ENCODE data around the gene C2orf68.
"Not testable (repeated sequence)": the region's sequence is repeated elsewhere in the genome, so short reads cannot be mapped to it uniquely, and the experiment has no call there.

The C2orf68 gene

DNA sequence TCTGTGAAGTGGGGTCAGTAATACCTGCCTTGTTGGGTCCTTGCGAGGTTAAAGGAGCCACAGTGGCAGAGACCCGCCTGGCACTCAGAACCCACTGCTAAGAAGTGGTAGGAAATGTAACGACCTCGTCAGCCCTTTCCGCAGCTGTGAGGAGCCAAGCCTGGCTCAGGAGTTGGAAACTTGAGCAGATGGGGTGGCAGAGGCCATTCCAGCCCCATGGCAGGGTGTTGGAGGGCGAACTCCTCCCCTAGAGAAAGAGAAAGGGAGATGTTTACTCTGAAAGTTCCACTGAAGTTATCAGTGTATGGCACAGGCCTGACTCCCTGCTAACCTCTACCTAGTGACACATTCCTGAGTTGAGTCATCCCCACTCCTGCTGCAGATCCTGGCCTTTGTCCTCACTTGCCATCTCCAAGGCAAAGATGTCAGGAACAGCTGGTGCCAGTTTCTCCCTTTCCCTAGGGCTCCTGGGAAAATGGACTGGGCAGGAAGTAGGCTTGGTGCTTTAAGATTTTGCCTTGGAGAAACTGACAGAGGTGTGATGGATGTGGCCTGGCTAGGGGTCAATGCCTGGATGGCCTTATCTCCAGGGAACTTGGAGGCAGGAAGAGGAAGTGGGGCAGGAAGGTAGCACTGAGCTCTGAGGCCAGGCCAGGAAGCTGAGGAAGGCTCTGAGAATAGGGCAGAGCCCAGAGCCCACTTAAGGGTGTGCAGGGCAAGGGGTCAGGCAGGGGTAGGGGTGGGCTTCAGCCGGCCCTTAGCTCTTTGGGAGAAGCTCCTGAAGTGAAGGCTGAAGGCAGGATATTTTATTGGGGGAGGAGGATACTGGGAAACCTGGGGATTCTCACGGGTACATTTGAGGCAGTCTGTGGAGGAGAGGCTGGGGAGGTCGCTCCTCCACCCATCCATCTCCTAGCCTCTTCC lies 26.7 kb downstream of the C2orf68 start:
- DNase-seq (ENCODE audit: extremely low spot score, insufficient read length, low read depth), result no peak
- no peak for FAIRE-seq

GRCh38 chr2:85584354-85584856 lies 27.5 kb downstream of the C2orf68 start, which contains the start of gene VAMP5:
VAMP5 (plus strand) TSS chr2:85584431; CDS start chr2:85584491, 60 bp downstream.
- DNase-seq (ENCODE audit: extremely low spot score, insufficient read length, low read depth) (no peak), FAIRE-seq (no peak)

DNA sequence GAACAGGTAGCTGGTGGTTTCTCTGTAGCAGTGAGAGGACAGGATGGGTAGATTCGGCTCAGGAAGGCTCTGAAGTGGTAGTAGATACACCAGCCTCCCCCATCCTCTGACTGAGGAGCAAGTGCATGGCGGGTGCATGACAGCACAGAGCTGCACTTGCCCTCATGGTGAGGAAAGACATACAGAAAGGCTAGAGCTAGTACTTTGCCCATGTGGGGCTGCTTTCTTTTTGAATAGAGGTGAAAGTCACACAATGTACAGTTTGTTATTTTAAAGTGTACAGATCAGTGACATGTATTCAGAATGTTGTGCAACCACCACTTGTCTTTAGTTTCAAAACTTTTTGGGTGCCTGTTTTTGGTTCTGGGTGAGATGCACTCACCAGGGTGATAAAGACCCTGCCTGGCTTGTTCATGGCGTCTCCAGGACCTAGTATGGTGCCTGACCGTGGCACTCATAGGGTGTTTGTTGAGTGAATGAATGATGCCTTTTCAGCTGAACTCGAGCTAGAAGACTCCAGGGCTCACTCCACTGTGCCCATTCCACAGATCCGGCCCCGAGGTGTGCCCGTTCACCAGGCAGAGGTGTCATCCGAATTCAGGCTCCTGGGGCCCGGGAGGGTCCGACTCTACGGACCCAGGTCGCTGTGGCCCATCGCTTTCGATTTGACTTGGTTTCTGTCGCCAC lies 28.1 kb downstream of the C2orf68 start:
- FAIRE-seq, result no peak

DNA sequence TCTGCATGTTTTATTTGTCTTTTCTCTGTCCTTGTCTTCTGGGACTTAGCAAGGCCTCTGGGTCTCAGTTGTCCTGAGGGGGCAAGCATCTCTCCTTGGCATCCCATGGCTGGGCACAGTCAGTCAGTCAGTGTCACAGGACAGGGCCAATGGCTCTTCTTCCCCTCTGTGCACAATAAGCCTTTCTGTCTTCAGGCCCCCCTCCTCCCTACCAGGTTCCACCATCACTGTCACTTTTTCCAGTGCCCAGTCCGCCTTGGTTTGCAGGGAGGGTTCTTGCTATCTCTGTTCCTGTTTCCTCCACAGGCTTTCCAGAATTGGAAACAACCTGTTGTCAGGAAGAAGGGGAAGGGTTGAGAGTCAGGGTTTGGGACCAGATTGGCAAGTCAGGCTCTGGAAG lies 29.4 kb downstream of the C2orf68 start:
- no peak for DNase-seq (ENCODE audit: extremely low spot score, insufficient read length, low read depth)
- FAIRE-seq, result no peak

More for the DNA sequence above, 28.1 kb downstream of the C2orf68 start:
- DNase-seq (ENCODE audit: extremely low spot score, insufficient read length, low read depth), result no peak

- DNase-seq (ENCODE audit: extremely low spot score, insufficient read length, low read depth), result no peak
- FAIRE-seq, result no peak
Measured at GRCh38 chr2:85580206-85580605, 31.7 kb downstream of the C2orf68 start.

DNA sequence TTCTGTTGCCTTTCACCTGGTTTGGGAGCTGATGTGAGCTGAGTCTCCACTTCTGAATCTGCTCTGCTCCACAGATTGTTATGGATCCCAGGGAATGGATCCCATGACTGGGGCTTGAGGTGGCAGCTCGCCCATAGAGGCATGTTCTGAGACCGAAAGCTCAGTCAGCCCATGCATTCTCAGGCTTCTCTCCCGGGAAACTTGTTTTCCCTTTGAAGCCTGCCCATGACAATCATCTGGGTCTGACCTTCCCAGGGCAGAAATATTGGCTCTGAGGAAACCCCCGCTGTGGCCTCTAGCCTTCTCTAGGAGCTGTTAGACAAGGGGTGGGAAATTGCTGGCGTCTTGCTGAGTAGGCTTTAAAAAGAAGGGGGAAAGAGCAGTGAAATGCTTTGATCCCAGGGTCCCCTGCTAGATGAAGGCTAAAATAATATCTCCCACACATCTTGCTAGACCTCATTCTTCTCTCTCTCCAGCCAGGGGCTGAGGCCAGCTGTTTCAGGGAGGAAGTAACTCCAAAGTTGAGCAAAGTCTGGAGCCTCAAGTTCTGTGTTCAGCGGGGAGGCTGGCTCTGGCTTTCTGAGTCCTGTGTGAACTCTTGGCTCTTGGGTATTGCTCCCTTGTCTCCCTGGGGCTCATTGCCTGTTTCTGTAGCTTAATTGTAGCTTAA lies 32.5 kb downstream of the C2orf68 start:
- no peak for FAIRE-seq
- DNase-seq (ENCODE audit: extremely low spot score, insufficient read length, low read depth), result no peak

GRCh38 chr2:85578243-85579180 lies 33.4 kb downstream of the C2orf68 start:
- no peak for DNase-seq (ENCODE audit: extremely low spot score, insufficient read length, low read depth)
- no peak for FAIRE-seq

DNA sequence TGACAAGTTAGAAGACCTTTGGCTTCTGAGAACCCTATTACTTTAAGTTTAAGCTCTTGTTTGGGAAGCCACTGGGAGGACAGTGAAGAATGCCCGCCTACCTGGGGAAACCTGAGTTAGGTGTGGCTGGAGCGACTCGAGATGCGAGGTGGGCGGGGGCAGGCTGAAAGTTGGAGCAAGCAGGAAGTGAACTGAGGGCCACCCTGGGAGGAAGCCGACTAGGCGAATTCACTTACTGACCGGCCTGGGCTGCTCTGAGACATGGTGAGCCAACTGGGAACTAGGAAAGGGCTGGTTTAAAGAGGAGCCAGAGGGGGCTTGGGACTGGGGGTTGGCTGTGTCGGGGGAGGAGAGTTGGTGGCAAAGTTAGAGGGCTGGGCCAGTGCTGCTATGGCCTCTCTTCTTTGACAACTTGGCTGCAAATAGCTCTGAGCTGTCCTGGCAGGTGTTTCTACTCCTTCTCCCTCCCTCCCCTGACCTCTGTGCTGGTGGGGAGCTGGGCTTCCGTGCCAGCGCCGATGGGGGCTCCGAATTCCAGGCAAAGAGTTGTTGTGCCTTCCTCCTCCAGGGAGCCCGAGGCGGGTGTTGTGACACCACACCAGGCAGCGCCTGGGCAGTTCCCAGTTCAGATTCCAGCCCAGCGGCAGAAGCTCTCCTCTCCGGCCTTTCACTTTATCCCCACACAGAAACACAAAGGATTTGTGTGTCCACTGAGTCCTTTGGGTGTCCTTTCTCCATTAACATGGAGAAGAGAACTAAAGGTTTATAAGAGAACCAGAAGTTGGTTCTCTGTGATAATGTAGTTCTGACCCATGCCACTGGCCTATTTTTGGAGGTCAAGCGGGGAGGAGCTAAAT lies 34.3 kb downstream of the C2orf68 start, which contains the start of gene VAMP8:
Gene VAMP8 (plus strand): TSS at position 201 of the 857 bp plus-strand sequence. CDS start 61 bp downstream, at position 262.
- FAIRE-seq (peak; percentile 80), DNase-seq (ENCODE audit: extremely low spot score, insufficient read length, low read depth) (no peak)

DNA sequence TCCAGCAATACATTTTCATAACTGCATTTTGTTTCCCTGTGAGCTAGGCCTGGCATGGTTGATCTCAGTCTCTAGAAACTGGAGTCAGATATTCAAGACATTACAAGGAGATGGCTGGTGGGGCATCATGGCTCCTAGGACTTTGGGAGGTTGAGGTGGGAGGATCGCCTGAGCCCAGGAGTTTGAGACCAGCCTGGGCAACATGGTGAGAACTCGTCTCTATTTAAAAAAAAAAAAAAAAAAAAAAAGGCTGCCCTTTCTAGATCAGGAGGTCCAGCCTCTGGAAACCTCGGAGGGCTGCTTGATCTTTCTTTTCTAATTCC lies 34.8 kb downstream of the C2orf68 start:
- no peak for FAIRE-seq
- no peak for DNase-seq (ENCODE audit: extremely low spot score, insufficient read length, low read depth)

GRCh38 chr2:85575739-85576138 lies 36.1 kb downstream of the C2orf68 start:
- DNase-seq (ENCODE audit: extremely low spot score, insufficient read length, low read depth) (no peak), FAIRE-seq (no peak)

DNA sequence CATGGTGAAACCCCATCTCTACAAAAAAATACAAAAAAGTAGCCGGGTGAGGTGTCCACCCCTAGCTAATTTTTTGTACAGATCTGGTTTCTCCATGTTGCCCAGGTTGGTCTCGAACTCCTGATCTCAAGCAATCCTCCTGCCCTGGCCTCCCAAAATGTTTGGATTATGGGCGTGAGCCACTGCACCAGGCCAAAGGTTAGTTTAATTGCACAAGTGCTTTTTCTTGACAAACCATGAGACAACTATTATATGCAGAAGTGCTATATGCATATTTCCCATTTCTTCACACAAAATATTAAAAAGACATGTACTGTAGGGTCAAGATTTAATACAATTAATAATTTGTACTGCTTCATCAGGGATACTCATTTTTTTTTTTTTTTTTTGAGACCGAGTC lies 45.6 kb downstream of the C2orf68 start:
- FAIRE-seq (no peak), DNase-seq (ENCODE audit: extremely low spot score, insufficient read length, low read depth) (no peak)

- DNase-seq (ENCODE audit: extremely low spot score, insufficient read length, low read depth) (no peak), FAIRE-seq (no peak)
Measured at GRCh38 chr2:85564144-85564563, 47.7 kb downstream of the C2orf68 start.

- FAIRE-seq, result peak; percentile 89
- peak; percentile 91 for DNase-seq (ENCODE audit: extremely low spot score, insufficient read length, low read depth)
Measured at GRCh38 chr2:85561280-85562212, 50.3 kb downstream of the C2orf68 start, which contains the start of gene GGCX. GGCX (minus strand) TSS chr2:85561493; CDS start chr2:85561428, 65 bp downstream.

DNA sequence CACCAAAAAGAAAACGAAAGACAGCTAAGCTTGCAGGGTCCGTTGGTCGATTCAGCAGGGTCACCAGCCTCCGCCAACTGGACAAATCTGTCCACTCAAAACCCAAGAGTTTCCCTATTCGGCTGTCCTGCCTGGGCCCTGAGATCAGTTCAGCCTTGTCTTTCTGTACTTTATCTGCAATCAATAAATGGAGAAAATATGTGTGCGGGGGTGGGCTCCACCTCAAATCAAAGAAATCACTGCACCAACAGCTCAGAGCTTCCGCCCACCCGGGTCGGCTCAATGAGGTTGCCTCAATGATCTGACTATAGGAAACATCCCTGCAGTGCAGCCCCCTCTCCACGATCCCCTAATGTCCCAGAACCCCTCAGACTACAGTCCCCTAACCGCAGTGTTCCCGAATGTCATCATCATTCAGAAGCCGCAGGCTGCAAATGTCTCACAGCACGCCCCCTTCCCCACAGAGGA lies 51.0 kb downstream of the C2orf68 start:
- DNase-seq (ENCODE audit: extremely low spot score, insufficient read length, low read depth), result no peak
- FAIRE-seq, result no peak

DNA sequence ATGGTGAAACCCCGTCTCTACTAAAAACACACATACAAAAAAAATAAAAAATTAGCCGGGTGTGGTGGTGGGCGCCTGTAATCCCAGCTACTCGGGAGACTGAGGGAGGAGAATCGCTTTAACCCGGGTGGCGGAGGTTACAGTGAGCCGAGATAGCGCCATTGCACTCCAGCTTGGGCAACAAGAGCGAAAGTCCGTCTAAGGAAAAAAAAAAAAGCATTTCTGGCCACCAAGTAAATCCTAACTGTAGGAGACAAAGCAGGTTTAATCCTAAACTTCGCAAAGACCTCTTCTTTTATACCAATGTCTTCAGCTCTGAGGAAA lies 51.5 kb downstream of the C2orf68 start:
- not testable (repeated sequence) for DNase-seq (ENCODE audit: extremely low spot score, insufficient read length, low read depth); FAIRE-seq

DNA sequence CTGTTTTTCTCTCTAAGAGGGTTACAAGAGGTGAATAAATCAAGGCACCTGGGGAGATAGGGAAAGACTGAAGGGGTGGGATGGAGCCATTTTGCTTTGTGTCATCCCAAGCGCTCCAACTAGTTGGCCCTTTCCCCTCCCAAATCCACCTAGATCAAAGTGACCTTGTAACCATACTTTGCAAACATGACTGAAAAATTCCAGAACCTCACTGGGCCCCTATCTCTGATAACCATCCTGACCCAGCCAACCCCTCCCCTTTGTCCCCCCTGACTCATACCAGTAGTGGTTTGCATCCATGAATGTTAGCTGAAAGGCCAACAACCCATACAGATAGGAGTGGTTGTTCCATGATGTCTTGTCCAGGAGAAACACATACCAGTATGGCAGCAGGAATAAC lies 53.7 kb downstream of the C2orf68 start:
- FAIRE-seq, result no peak
- no peak for DNase-seq (ENCODE audit: extremely low spot score, insufficient read length, low read depth)

GRCh38 chr2:85557130-85557529 lies 54.7 kb downstream of the C2orf68 start:
- DNase-seq (ENCODE audit: extremely low spot score, insufficient read length, low read depth), result no peak
- FAIRE-seq, result no peak
